Measurements from ENCODE around the gene TMEM158.
A peak's percentile ranks its signal among the peaks of the same experiment; 100 is the strongest.

TMEM158 gene

DNA sequence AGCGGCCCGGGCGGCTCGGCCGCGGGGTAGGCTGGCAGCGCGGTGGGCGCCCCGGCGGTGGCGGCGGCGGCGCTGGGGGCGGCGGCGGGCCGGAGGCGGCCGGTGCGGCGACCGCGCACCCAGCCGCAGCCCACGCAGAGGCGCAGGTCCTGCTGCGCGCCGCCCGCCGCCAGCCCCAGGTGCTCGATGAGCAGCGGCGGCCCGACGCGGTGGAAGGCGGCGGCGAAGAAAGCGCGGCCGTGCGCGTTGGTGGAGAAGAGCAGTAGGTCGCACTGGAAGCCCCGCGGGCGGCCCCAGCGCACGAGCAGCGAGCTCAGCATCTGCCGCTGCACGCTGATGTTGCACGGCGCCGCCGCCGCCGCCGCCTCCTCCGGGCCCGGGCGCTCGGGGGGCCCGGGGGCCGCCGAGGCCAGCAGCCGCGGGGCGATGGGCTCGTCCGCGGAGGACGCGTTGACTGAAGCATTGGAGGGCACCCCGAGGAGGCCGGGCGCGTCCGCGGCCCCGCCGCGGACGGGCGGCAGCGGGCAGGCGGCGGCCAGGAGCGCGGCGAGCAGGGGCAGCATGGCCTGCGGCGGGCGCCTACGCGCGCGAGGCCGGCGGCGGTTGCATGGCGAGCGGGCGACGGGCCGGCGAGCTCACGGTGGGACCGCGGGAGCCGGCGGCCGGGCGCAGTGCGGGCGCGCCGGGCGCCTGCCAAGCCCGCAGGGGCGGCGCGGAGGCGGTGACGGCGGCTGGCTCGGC lies 452 bp downstream of the TMEM158 start:
- Histone ChIP-seq H3K4me2 (ENCODE audit: low read depth, low read length, poor library complexity, severe bottlenecking) (peak overlapping the region; percentile 46), H3K79me2 (ENCODE audit: insufficient read depth, low read length) (no peaks in the 10 kb centered on the region), H2AFZ (ENCODE audit: low read depth, low read length, severe bottlenecking) (no peak overlapping the region), H3K4me3 (ENCODE audit: insufficient read depth, low read length, poor library complexity, severe bottlenecking) (peak overlapping the region; percentile 48), H4K20me1 (ENCODE audit: low read depth, low read length) (no peaks in the 10 kb centered on the region), H3K27ac (ENCODE audit: low read depth, low read length) (no peak overlapping the region), H3K27me3 (ENCODE audit: low read length) (no peaks in the 10 kb centered on the region), H3F3A (ENCODE audit: insufficient read depth) (no peaks in the 10 kb centered on the region), H3K9me2 (replicated peaks; ENCODE audit: insufficient read depth, low read length) (no peaks in the 10 kb centered on the region), H3K36me3 (ENCODE audit: low read length) (no peaks in the 10 kb centered on the region), H3K9me3 (ENCODE audit: insufficient read depth, low read length) (no peaks in the 10 kb centered on the region), H3K9ac (ENCODE audit: low read length) (no peak overlapping the region)
- TF ChIP-seq CTCF (IDR thresholded peaks at IDR 0.05; ENCODE audit: insufficient read depth, low read length, poor library complexity, severe bottlenecking) (no peak), EZH2phosphoT487 (conservative IDR thresholded peaks at IDR 0.05; ENCODE audit: low read length) (no peak)

GRCh38 chr3:45224824-45225464 lies 1.1 kb downstream of the TMEM158 start:
- no peak overlapping the region for H2AFZ ChIP-seq (ENCODE audit: low read depth, low read length, severe bottlenecking)
- no peaks in the 10 kb centered on the region for H3K27me3 ChIP-seq (ENCODE audit: low read length)
- no peaks in the 10 kb centered on the region for H3K79me2 ChIP-seq (ENCODE audit: insufficient read depth, low read length)
- TF ChIP-seq EZH2phosphoT487 (conservative IDR thresholded peaks at IDR 0.05; ENCODE audit: low read length) (peak; percentile 95; the same call in 1 of the 2 replicates), CTCF (IDR thresholded peaks at IDR 0.05; ENCODE audit: insufficient read depth, low read length, poor library complexity, severe bottlenecking) (no peak)
- peak overlapping the region; percentile 38 for H3K4me2 ChIP-seq (ENCODE audit: low read depth, low read length, poor library complexity, severe bottlenecking)
- H3F3A ChIP-seq (ENCODE audit: insufficient read depth): no peaks in the 10 kb centered on the region
- no peak overlapping the region for H3K9ac ChIP-seq (ENCODE audit: low read length)
- no peaks in the 10 kb centered on the region for H3K9me2 ChIP-seq (replicated peaks; ENCODE audit: insufficient read depth, low read length)
- H3K4me3 ChIP-seq (ENCODE audit: insufficient read depth, low read length, poor library complexity, severe bottlenecking): peak overlapping the region; percentile 25
- H3K27ac ChIP-seq (ENCODE audit: low read depth, low read length): no peak overlapping the region
- H3K36me3 ChIP-seq (ENCODE audit: low read length): no peaks in the 10 kb centered on the region
- H4K20me1 ChIP-seq (ENCODE audit: low read depth, low read length): no peaks in the 10 kb centered on the region
- H3K9me3 ChIP-seq (ENCODE audit: insufficient read depth, low read length): no peaks in the 10 kb centered on the region

- no peak overlapping the region for H2AFZ ChIP-seq (ENCODE audit: low read depth, low read length, severe bottlenecking)
- H3F3A ChIP-seq (ENCODE audit: insufficient read depth): no peaks in the 10 kb centered on the region
- no peak overlapping the region for H3K9ac ChIP-seq (ENCODE audit: low read length)
- no peaks in the 10 kb centered on the region for H3K27me3 ChIP-seq (ENCODE audit: low read length)
- H3K4me3 ChIP-seq (ENCODE audit: insufficient read depth, low read length, poor library complexity, severe bottlenecking): no peak overlapping the region
- no peak for TF ChIP-seq EZH2phosphoT487 (conservative IDR thresholded peaks at IDR 0.05; ENCODE audit: low read length)
- no peak for TF ChIP-seq CTCF (IDR thresholded peaks at IDR 0.05; ENCODE audit: insufficient read depth, low read length, poor library complexity, severe bottlenecking)
- H3K79me2 ChIP-seq (ENCODE audit: insufficient read depth, low read length): no peaks in the 10 kb centered on the region
- no peaks in the 10 kb centered on the region for H3K9me2 ChIP-seq (replicated peaks; ENCODE audit: insufficient read depth, low read length)
- H3K27ac ChIP-seq (ENCODE audit: low read depth, low read length): no peak overlapping the region
- no peaks in the 10 kb centered on the region for H3K36me3 ChIP-seq (ENCODE audit: low read length)
- H3K9me3 ChIP-seq (ENCODE audit: insufficient read depth, low read length): no peaks in the 10 kb centered on the region
- no peaks in the 10 kb centered on the region for H4K20me1 ChIP-seq (ENCODE audit: low read depth, low read length)
- peak overlapping the region; percentile 38 for H3K4me2 ChIP-seq (ENCODE audit: low read depth, low read length, poor library complexity, severe bottlenecking)
Observed at GRCh38 chr3:45223889-45224727, 2.0 kb downstream of the TMEM158 start.

Data from SU-DHL-6 (cell line).